AG10803 (cell line): Measurements from ENCODE around the gene COL20A1.

ENCODE experiments used
- DNase-seq: peaks from one replicate; pipeline ENCODE4 v3.0.0; 2010; ENCODE audit warnings: low read depth
- H3K4me3 ChIP-seq: 2 replicates; pipeline ENCODE4 v1.5.1; 2011; ENCODE audit warnings: mild to moderate bottlenecking, low read length, control low read depth
- CTCF ChIP-seq: conservative IDR thresholded peaks from 2 replicates; pipeline ENCODE4 v1.5.1; 2011; ENCODE audit warnings: mild to moderate bottlenecking, low read length, control low read depth, inconsistent platforms

The COL20A1 gene

GRCh38 chr20:63260521-63260920 lies 32.5 kb upstream of the COL20A1 start:
- no peak for DNase-seq
- no peak overlapping the region for H3K4me3 ChIP-seq
- no peak for TF ChIP-seq CTCF

- DNase-seq, result no peak
- no peak for TF ChIP-seq CTCF
- H3K4me3 ChIP-seq, result no peak overlapping the region
Measured at GRCh38 chr20:63261060-63261794, 31.8 kb upstream of the COL20A1 start.

DNA sequence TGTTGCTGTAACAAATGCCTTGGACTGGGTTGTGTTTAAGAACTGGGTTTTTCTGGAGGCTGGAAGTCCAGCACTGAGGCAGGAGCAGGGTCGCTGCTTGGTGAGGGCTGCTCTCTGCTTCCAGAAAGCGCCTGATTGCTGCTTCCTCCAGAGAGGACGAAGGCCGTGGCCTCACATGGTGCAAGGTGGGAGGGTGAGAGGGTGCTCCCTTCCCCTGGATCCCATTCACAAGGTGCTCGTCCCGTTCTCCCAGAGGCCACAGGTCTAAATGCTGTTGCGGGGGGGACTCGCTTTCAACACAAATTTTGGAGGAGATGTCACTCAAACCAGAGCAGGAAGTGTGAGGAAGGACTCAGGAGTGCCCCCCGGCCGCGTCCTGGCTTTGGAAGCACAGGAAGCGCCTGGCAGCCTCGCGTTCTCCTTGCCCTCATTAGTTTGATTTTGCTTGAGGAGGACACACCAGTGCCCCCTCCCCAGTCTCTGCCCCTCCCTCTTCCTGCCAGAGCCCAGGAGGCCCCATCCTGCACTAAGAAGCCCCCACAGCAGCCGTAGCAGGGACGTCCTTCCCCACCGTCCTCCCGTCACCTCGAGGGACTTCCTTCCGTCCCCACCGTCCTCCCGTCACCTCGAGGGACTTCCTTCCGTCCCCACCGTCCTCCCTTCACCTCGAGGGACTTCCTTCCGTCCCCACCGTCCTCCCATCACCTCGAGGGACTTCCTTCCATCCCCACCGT lies 31.0 kb upstream of the COL20A1 start:
- no peak for TF ChIP-seq CTCF
- no peak for DNase-seq
- no peak overlapping the region for H3K4me3 ChIP-seq

DNA sequence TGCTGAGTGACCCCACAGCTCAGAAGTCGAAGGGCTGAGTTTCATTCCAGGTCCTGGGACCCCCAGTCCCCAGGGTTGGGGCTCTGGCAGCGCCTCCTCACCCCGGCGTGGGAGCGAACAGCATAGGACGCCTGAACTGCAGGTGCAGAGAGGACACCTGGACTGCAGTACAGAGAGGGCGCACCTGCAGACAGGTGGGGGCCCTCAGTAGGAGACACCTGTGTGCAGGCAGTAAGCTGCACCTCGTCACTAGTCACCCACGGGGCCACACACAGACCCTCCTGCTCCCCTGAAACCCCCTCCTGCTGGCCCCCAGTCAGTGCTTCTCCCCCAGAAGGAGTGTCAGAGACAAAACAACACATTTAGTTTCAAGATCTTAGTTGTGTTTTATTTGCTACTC lies 30.1 kb upstream of the COL20A1 start:
- no peak for TF ChIP-seq CTCF
- no peak for DNase-seq
- no peak overlapping the region for H3K4me3 ChIP-seq

DNA sequence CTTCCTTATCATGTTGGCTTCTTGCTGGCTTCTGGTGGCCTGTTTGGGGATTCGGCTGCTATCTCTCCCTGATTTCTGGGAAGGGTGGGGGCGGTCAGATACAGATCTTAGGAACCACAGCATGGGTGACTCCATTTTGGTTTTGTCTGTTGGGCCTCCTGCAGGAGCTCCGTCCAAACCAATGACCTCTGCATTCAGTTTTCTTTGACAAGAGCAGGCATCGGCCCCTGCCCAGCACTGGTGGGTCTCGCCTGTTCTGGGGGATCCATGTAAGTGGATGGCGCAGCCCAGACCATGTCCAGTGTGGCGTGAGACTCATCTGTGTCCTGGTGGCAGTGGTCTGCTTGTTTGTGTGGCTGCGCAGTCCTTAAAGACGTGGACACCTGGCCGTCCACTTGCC lies 29.0 kb upstream of the COL20A1 start:
- H3K4me3 ChIP-seq, result no peak overlapping the region
- no peak for DNase-seq
- no peak for TF ChIP-seq CTCF

DNA sequence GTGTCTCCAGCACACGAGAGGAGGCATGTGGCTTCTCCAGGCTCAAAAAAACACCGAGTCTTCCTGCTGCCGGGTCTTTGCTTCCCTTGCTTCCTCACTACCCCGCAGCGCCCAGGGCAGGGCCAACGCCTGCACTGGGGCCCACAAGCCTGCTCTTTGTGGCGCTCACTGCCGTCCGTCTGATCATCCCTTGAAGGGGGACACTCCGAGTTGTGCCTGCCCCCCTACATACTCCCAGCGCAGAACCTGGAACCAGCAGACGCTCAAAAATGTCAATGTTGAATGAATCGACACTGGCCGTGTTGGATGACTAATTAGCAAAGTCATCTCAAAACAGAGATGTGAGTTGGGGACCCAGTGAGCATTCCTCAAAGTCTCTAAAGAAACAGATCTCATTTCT lies 28.5 kb upstream of the COL20A1 start:
- no peak overlapping the region for H3K4me3 ChIP-seq
- DNase-seq, result no peak
- no peak for TF ChIP-seq CTCF

DNA sequence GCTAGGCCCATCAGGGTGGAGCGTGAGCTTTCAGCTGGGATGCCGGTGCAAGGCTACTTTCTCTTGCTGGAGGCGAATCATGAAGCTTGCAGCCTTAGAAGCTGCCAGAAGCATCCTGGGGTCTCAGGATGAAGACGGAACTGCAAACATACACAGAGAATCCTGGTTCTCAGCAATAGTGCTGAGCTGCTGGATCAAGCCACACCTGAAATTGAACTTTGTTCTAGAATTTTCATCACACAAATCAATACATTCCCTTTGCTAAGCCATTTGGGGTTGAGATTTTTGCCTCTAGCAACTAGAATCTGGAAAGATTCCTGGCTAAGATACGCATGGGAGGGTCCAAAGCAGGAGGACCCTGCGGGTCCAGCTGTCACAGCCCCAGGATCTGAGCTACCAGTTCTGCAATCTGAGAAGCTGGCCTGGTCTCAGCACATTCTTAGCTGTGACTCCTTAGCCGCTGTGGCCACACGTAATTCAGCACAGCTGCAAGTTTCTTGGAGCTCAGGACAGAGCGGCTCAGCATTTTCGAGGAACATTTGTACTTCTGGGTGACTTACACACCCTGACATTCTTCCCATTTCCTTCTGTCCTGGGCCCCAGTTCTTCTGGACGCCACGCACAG lies 27.0 kb upstream of the COL20A1 start:
- no peak overlapping the region for H3K4me3 ChIP-seq
- DNase-seq, result peak; percentile 83
- no peak for TF ChIP-seq CTCF
